ENCODE results near the gene RALB. TPM values are rescaled to one million over a fixed set of nuclear protein-coding genes. Genes with fewer than 3 reads are reported as not detected.

The RALB gene, protein sequence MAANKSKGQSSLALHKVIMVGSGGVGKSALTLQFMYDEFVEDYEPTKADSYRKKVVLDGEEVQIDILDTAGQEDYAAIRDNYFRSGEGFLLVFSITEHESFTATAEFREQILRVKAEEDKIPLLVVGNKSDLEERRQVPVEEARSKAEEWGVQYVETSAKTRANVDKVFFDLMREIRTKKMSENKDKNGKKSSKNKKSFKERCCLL
- total RNA-seq: 143 and 154 TPM in 2 replicates

DNA sequence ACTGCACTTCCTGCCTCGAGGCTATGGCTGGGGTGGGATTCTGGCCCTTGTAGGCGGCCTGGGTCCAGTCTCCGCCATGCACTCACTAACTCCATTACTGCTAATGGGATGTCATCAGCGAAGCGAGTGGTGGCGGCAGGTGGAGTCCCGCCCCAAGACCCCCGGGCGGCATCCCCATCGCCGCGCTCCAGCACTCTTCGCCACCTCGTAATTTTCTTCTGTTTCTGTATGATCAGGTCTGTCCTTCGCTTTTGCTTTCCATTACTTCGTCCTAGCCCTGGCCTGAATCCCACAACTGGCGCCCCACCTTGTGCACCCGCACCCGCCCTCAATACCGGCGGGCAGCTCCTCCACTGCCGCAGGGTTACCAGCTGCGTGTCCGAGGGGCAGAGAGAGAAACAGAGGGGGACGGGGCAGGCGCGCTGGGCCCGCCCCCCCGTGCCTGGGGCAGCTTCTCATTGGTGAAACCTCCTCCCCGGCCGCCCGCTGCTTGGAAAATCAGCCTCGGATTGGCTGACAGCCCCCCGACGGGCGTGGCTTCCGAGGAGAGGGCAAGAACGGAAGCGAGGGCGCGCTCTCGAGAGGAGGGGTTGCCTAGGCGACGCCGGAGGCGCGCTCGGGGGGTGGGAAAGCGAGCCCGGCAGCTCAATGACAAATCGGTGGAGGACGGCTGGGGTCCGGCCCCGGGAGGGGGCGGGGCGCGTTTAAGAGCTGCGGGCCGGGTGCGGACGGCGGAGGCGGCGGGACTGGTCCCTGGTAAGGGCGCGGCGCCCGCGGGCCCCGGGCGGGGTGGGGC, at the start of gene RALB:
RALB (plus strand) TSS at position 628 of the 796 bp plus-strand sequence. CDS start 25,813 bp downstream, outside the sequence.

GRCh38 chr2:120223034-120223912, 29.4 kb upstream of the RALB start, which contains the start of gene TMEM185B:
TSS of gene TMEM185B (minus strand) at chr2:120223400. CDS start at chr2:120222976, 424 bp downstream.

Other genes starting within 250 kb of the RALB start
- 11.2 and 23.9 TPM in 2 replicates for gene EPB41L5, start 239.8 kb upstream of the RALB start, total RNA-seq
- 14.1 and 29.1 TPM in 2 replicates for gene TMEM185B, start 29.5 kb upstream of the RALB start, total RNA-seq
- 0.19 and 6.0 TPM in 2 replicates for gene INHBB, start 93.3 kb downstream of the RALB start, total RNA-seq